ENCODE measurements around the gene TMEM121.

DNA sequence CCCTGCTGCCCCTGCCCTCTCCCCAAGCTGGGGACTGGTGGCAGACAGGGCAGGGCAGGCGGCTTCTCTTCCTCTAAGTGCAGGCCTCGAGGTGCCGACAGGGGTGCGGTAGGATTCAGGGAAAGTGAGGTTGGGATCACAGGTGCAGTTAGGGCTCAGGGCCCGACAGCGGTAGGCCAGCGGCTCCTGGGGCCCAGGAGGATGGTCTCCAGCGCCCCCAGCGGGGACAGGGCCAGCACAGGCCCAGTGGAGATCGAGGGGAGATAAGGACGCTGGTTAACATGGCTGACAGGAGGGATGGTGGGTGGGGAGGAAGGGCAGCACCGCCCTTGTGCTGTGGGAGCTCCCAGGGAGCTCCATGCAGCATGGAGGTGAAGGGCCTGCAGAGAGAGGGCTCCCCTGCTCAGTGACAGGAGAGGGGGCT is 40.6 kb upstream of the TMEM121 start:
- TF ChIP-seq, protein P1, sequence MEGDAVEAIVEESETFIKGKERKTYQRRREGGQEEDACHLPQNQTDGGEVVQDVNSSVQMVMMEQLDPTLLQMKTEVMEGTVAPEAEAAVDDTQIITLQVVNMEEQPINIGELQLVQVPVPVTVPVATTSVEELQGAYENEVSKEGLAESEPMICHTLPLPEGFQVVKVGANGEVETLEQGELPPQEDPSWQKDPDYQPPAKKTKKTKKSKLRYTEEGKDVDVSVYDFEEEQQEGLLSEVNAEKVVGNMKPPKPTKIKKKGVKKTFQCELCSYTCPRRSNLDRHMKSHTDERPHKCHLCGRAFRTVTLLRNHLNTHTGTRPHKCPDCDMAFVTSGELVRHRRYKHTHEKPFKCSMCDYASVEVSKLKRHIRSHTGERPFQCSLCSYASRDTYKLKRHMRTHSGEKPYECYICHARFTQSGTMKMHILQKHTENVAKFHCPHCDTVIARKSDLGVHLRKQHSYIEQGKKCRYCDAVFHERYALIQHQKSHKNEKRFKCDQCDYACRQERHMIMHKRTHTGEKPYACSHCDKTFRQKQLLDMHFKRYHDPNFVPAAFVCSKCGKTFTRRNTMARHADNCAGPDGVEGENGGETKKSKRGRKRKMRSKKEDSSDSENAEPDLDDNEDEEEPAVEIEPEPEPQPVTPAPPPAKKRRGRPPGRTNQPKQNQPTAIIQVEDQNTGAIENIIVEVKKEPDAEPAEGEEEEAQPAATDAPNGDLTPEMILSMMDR (IDR thresholded peaks at IDR 0.05) = peak in 2 of 5 experiments; percentile 11 to 19
- TF ChIP-seq POLR2AphosphoS5 (IDR thresholded peaks at IDR 0.05) (no peak), POLR2A (IDR thresholded peaks at IDR 0.05) (no peak), EP300 (IDR thresholded peaks at IDR 0.05; ENCODE audit: low read depth) (no peak)
